Ishikawa (cell line): ENCODE data around the gene ENHO.

Source experiments
- CEBPB ChIP-seq: IDR thresholded peaks from 2 replicates; pipeline ENCODE4 v1.6.1; 2012
- CREB1 ChIP-seq: IDR thresholded peaks from 2 replicates; pipeline ENCODE4 v1.6.1; 2012; ENCODE audit warnings: low read depth
- EGR1 ChIP-seq: IDR thresholded peaks from 2 replicates; pipeline ENCODE4 v1.6.1; 2012
- EP300 ChIP-seq: IDR thresholded peaks from 2 replicates; pipeline ENCODE4 v1.6.1; 2012; ENCODE audit warnings: borderline replicate concordance
- FOXM1 ChIP-seq: IDR thresholded peaks from 2 replicates; pipeline ENCODE4 v1.6.1; 2012; ENCODE audit warnings: low read depth, borderline replicate concordance
- NFIC ChIP-seq: IDR thresholded peaks from 2 replicates; pipeline ENCODE4 v1.6.1; 2012
- RAD21 ChIP-seq: IDR thresholded peaks from 2 replicates; pipeline ENCODE4 v1.6.1; 2012; ENCODE audit warnings: low read depth
- TAF1 ChIP-seq: IDR thresholded peaks from 2 replicates; pipeline ENCODE4 v1.6.1; 2012; ENCODE audit warnings: low read depth, mild to moderate bottlenecking
- TCF12 ChIP-seq: IDR thresholded peaks from 2 replicates; pipeline ENCODE4 v1.6.1; 2012; ENCODE audit warnings: low read depth
- TEAD4 ChIP-seq: IDR thresholded peaks from 2 replicates; pipeline ENCODE4 v1.6.1; 2012
- YY1 ChIP-seq: IDR thresholded peaks from 2 replicates; pipeline ENCODE4 v1.6.1; 2012; ENCODE audit warnings: low read depth
- ZBTB7A ChIP-seq: IDR thresholded peaks from 2 replicates; pipeline ENCODE4 v1.6.1; 2012; ENCODE audit warnings: low read depth
- TF ChIP-seq, protein P1 (sequence below): IDR thresholded peaks from 2 replicates; pipeline ENCODE4 v1.6.1; 2012
- TF ChIP-seq, protein P2 (sequence below): IDR thresholded peaks from 2 replicates; pipeline ENCODE4 v1.6.1; 2012
- TF ChIP-seq, protein P3 (sequence below): IDR thresholded peaks from 2 replicates; pipeline ENCODE4 v1.6.1; 2012; ENCODE audit warnings: low read depth, mild to moderate bottlenecking

Gene ENHO

DNA sequence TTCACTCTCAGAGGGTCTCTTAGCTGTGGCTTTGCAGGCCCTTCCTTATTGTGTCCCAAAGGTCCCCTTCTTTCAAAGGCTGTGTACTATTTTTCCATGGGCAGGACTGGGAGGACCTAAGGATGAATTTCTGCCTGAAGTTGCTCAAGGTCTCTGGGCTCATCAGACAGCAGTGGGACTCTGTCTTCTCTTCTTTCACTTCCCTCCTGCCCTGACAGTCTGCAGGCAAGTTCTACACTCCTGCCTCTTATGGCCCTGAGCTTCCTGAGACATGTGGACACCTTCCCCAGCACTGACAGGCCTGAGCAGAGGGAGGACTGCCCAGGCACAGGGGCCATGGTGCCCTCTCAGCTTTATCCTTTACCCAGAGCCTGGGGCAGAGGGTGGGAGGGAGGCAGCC is 14.8 kb downstream of the ENHO start:
- TF ChIP-seq NFIC, result no peak
- no peak for TF ChIP-seq FOXM1
- no peak for TF ChIP-seq YY1
- TF ChIP-seq, protein P1, sequence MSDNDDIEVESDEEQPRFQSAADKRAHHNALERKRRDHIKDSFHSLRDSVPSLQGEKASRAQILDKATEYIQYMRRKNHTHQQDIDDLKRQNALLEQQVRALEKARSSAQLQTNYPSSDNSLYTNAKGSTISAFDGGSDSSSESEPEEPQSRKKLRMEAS, result no peak
- no peak for TF ChIP-seq EGR1
- no peak for TF ChIP-seq RAD21
- no peak for TF ChIP-seq ZBTB7A
- TF ChIP-seq CEBPB, result no peak
- TF ChIP-seq CREB1, result no peak
- no peak for TF ChIP-seq TAF1
- no peak for TF ChIP-seq EP300
- no peak for TF ChIP-seq TEAD4

DNA sequence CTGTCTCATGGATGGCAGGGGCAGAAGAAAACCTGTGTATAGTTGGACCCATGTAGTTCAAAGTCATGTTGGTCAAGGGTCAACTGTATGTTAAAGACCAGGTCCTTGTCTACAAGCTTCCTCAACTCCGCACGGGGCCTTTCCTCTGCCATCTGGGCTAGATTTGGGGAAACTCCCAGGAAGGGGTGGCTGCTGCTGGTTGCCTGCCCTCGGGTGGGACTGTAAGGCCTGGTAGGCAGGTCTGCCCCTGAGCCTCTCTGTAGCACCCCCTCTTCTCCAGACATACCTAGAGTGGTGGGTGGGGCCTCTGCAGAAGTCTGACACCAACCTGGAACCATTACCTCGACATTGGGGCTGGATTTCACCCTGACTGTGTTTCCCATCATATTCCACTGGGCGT is 15.2 kb downstream of the ENHO start:
- no peak for TF ChIP-seq TEAD4
- TF ChIP-seq, protein P2, sequence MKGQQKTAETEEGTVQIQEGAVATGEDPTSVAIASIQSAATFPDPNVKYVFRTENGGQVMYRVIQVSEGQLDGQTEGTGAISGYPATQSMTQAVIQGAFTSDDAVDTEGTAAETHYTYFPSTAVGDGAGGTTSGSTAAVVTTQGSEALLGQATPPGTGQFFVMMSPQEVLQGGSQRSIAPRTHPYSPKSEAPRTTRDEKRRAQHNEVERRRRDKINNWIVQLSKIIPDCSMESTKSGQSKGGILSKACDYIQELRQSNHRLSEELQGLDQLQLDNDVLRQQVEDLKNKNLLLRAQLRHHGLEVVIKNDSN, result no peak

DNA sequence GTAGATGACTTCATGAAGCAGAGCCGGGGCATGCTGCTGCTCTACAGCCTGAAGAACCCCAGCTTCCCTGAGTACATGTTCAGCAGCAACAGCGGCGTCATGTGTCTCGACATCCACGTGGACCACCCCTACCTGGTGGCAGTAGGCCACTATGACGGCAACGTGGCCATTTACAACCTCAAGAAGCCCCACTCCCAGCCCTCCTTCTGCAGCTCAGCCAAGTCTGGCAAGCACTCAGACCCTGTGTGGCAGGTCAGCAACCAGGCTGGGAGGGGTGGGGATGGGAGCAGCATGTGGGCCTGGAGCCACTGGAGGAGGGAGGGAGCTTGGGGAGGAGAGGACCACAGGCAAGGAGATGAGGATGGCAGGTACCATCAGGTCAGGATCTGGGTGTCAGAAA is 16.2 kb downstream of the ENHO start:
- TF ChIP-seq, protein P3, sequence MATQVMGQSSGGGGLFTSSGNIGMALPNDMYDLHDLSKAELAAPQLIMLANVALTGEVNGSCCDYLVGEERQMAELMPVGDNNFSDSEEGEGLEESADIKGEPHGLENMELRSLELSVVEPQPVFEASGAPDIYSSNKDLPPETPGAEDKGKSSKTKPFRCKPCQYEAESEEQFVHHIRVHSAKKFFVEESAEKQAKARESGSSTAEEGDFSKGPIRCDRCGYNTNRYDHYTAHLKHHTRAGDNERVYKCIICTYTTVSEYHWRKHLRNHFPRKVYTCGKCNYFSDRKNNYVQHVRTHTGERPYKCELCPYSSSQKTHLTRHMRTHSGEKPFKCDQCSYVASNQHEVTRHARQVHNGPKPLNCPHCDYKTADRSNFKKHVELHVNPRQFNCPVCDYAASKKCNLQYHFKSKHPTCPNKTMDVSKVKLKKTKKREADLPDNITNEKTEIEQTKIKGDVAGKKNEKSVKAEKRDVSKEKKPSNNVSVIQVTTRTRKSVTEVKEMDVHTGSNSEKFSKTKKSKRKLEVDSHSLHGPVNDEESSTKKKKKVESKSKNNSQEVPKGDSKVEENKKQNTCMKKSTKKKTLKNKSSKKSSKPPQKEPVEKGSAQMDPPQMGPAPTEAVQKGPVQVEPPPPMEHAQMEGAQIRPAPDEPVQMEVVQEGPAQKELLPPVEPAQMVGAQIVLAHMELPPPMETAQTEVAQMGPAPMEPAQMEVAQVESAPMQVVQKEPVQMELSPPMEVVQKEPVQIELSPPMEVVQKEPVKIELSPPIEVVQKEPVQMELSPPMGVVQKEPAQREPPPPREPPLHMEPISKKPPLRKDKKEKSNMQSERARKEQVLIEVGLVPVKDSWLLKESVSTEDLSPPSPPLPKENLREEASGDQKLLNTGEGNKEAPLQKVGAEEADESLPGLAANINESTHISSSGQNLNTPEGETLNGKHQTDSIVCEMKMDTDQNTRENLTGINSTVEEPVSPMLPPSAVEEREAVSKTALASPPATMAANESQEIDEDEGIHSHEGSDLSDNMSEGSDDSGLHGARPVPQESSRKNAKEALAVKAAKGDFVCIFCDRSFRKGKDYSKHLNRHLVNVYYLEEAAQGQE, result no peak
- TF ChIP-seq, protein P2, result no peak
- TF ChIP-seq, protein P1, result no peak
- TF ChIP-seq RAD21 (no peak), ZBTB7A (no peak), CEBPB (no peak), NFIC (no peak), FOXM1 (no peak), CREB1 (no peak)

DNA sequence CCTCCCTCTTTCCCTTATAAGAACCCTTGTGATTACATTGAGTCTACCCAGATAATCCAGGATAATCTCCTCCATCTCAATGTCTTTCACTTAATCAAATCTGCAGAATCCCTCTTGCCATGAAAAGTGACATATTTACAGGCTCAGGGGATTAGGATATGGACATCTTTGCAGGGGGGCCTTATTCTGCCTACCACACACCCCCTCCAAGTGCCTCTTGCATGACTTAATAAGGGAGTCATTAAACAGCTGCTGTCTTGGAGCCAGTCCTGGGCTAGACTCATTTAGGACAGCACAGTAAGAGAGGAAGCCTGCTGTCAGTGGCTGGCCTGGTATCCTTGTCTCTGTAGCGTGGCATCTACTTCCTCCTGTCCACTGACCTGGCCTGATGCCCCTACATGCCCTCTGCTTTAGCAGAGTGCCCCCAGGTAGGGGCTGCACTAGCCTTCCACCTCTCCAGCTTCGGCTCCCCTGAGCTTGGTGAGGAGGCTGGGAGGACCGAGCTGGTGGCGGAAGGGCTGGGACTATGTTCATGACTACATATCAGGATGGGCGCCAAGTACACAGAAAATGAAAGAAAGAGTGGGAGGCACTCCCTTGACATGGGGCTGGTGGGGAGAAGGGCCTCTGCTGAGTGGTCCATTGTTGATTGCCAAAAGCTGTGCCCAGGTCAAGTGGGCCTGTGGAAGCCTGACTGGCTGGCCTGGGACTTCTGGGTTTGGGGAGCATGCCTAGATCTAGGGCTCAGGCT is 17.2 kb downstream of the ENHO start:
- TF ChIP-seq EGR1, result no peak
- TF ChIP-seq CEBPB, result no peak
- TF ChIP-seq FOXM1, result no peak
- TF ChIP-seq TCF12, result no peak
- TF ChIP-seq, protein P2, result no peak
- TF ChIP-seq YY1, result no peak
- TF ChIP-seq NFIC, result no peak
- no peak for TF ChIP-seq EP300

DNA sequence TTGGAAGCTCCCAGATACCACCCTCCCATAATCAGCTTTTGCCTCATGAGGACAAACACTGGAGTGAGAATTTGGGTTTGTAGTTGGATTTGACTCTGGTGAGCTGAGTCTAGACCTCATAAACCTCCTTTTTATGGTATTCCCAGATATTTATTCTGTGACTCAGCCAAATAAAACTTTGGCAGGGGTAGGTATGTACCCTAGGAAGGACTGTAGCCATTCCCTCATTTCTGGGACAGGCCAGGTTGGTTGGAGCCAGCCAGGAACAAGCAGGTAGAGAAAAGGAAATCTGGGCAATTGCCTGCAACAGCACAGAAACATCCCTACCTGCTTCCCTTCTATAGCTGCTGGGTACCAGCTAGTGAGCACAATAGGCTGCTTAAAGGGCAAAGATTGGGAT is 19.4 kb downstream of the ENHO start:
- TF ChIP-seq YY1 (no peak), EP300 (no peak), ZBTB7A (no peak), TCF12 (no peak), CEBPB (no peak), FOXM1 (no peak), TEAD4 (no peak), RAD21 (no peak), NFIC (no peak), TAF1 (no peak), EGR1 (no peak), CREB1 (no peak)
- TF ChIP-seq, protein P3, result no peak
- TF ChIP-seq, protein P2, result no peak
- TF ChIP-seq, protein P1, result no peak
